GM23338 (cell line): ENCODE data around the gene SLC38A10. TPM values are rescaled to one million over a fixed set of nuclear protein-coding genes. Genes with fewer than 3 reads are reported as not detected.

ENCODE experiments used
- ATAC-seq: fragments of 200-7000 bp; cut with Tn5 transposase; 3 replicates; pipeline ENCODE4 v1.9.1; 2020
- DNase-seq: peaks from one replicate; pipeline ENCODE4 v3.0.0-alpha.2; 2015; ENCODE audit warnings: low spot score
- H2AFZ ChIP-seq: fragments of 200-600 bp; sonication (generic); 2 replicates; pipeline ENCODE4 v1.8.0; 2016; ENCODE audit warnings: antibody characterized with exemption, mild to moderate bottlenecking, moderate library complexity
- H3F3A ChIP-seq: fragments of 200-600 bp; sonication (generic); replicated peaks from 2 replicates; pipeline ENCODE4 v1.8.0; 2017; ENCODE audit warnings: antibody characterized with exemption, mixed run types, low read depth
- H3K27ac ChIP-seq: fragments of 200-600 bp; sonication (generic); 2 replicates; pipeline ENCODE4 v1.6.1; 2016; ENCODE audit warnings: low read depth
- H3K27me3 ChIP-seq: fragments of 200-600 bp; sonication (generic); 2 replicates; pipeline ENCODE4 v1.8.0; 2016; ENCODE audit warnings: mild to moderate bottlenecking, mixed run types, moderate library complexity; ENCODE audit not compliant: insufficient read depth
- H3K36me3 ChIP-seq: fragments of 200-600 bp; sonication (generic); 2 replicates; pipeline ENCODE4 v1.8.0; 2016; ENCODE audit warnings: mild to moderate bottlenecking; ENCODE audit not compliant: insufficient read depth
- H3K4me1 ChIP-seq: fragments of 200-600 bp; sonication (generic); 2 replicates; pipeline ENCODE4 v1.8.0; 2016; ENCODE audit warnings: mild to moderate bottlenecking, moderate library complexity; ENCODE audit not compliant: insufficient read depth
- H3K4me2 ChIP-seq: fragments of 200-600 bp; sonication (generic); 2 replicates; pipeline ENCODE4 v1.7.1; 2017; ENCODE audit warnings: mixed run types
- H3K4me3 ChIP-seq: fragments of 200-600 bp; sonication (generic); 2 replicates; pipeline ENCODE4 v1.6.1; 2016; ENCODE audit warnings: mixed run types
- H3K79me2 ChIP-seq: fragments of 200-600 bp; sonication (generic); replicated peaks from 2 replicates; pipeline ENCODE4 v1.8.0; 2017; ENCODE audit warnings: mild to moderate bottlenecking; ENCODE audit not compliant: insufficient read depth
- H3K9me2 ChIP-seq: fragments of 200-600 bp; sonication (generic); 2 replicates; pipeline ENCODE4 v1.8.0; 2017; ENCODE audit not compliant: insufficient read depth
- H4K20me1 ChIP-seq: fragments of 200-600 bp; sonication (generic); replicated peaks from 2 replicates; pipeline ENCODE4 v1.8.0; 2017; ENCODE audit warnings: mild to moderate bottlenecking; ENCODE audit not compliant: insufficient read depth
- H3K27ac Mint-ChIP-seq: 2 replicates; pipeline ENCODE4 v1.8.0; 2020; ENCODE audit warnings: inconsistent platforms, mild to moderate bottlenecking, moderate library complexity, mixed read lengths
- H3K27me3 Mint-ChIP-seq: 3 replicates; pipeline ENCODE4 v1.8.0; 2022; ENCODE audit warnings: low read depth, mild to moderate bottlenecking, moderate library complexity, mixed read lengths, inconsistent platforms; ENCODE audit not compliant: insufficient read depth, poor library complexity
- H3K36me3 Mint-ChIP-seq: 3 replicates; pipeline ENCODE4 v1.8.0; 2021; ENCODE audit warnings: low read depth, mild to moderate bottlenecking, inconsistent platforms, moderate library complexity, mixed read lengths
- H3K4me1 Mint-ChIP-seq: 3 replicates; pipeline ENCODE4 v1.8.0; 2020; ENCODE audit warnings: mild to moderate bottlenecking, inconsistent platforms, mixed read lengths
- H3K4me3 Mint-ChIP-seq: 3 replicates; pipeline ENCODE4 v1.8.0; 2021; ENCODE audit warnings: moderate library complexity, mild to moderate bottlenecking, inconsistent platforms, mixed read lengths
- H3K9me3 Mint-ChIP-seq: 3 replicates; pipeline ENCODE4 v1.8.0; 2020; ENCODE audit warnings: moderate library complexity, mild to moderate bottlenecking, inconsistent platforms, mixed read lengths
- CREB1 ChIP-seq: fragments of 250-450 bp; sonication (Bioruptor Pico); IDR thresholded peaks from 2 replicates; pipeline ENCODE4 v1.5.0; 2020; ENCODE audit warnings: low read depth, mild to moderate bottlenecking, moderate library complexity
- EZH2phosphoT487 ChIP-seq: fragments of 200-600 bp; sonication (generic); IDR thresholded peaks from one replicate; pipeline ENCODE4 v1.8.1; 2018; ENCODE audit warnings: antibody characterized with exemption; ENCODE audit not compliant: unreplicated experiment
- JUNB ChIP-seq: IDR thresholded peaks from one replicate; pipeline ENCODE4 v1.6.1; 2016; ENCODE audit warnings: antibody characterized with exemption; ENCODE audit not compliant: unreplicated experiment
- NANOG ChIP-seq: IDR thresholded peaks from 2 replicates; pipeline ENCODE4 v1.6.1; 2016; ENCODE audit warnings: antibody characterized with exemption, borderline replicate concordance
- STAT1 ChIP-seq: IDR thresholded peaks from one replicate; pipeline ENCODE4 v1.6.1; 2016; ENCODE audit warnings: antibody characterized with exemption; ENCODE audit not compliant: unreplicated experiment
- ZNF114 ChIP-seq: fragments of 250-450 bp; sonication (Bioruptor Pico); IDR thresholded peaks from 2 replicates; pipeline ENCODE4 v1.5.0; 2020; ENCODE audit warnings: mild to moderate bottlenecking, moderate library complexity
- ZNF331 ChIP-seq: fragments of 250-450 bp; sonication (Bioruptor Pico); IDR thresholded peaks from 2 replicates; pipeline ENCODE4 v1.5.0; 2020; ENCODE audit warnings: low read depth, mild to moderate bottlenecking, moderate library complexity
- polyA plus RNA-seq: library from polyadenylated mRNA; unstranded; fragments of >200 nt; fragmentation: Nextera tagmentation; extraction: Ambion mirVana; gene quantifications from 2 replicates; pipeline ENCODE4 v1.2.1, GENCODE V29; 2016
- total RNA-seq: library from RNA; depleted of rRNA; stranded (reverse); fragments of >200 nt; shearing (Covaris generic); gene quantifications from 2 replicates; pipeline ENCODE4 v1.2.3, GENCODE V29; 2014
- TF ChIP-seq, protein P1 (sequence below): IDR thresholded peaks from one replicate; pipeline ENCODE4 v1.6.1; 2018; ENCODE audit warnings: antibody characterized with exemption; ENCODE audit not compliant: unreplicated experiment
- TF ChIP-seq, protein P2 (sequence below): fragments of 250-450 bp; sonication (Bioruptor Pico); IDR thresholded peaks from 2 replicates; pipeline ENCODE4 v1.5.0; 2020; ENCODE audit warnings: mild to moderate bottlenecking, moderate library complexity
- TF ChIP-seq, protein P3 (sequence below), 2 experiments: fragments of 200-600 bp in 1 of 2; sonication (generic) in 1 of 2; conservative IDR thresholded peaks; 2 replicates each; pipeline versions ENCODE4 v1.5.1 to v1.6.1; 2016 to 2017; ENCODE audit warnings: antibody characterized with exemption in 2 of 2, low read depth in 2 of 2, mild to moderate bottlenecking in 2 of 2, moderate library complexity in 1 of 2

SLC38A10 gene
- total and polyA plus RNA-seq, 2 experiments from 2014 or later: 17.1 to 55.8 TPM

GRCh38 chr17:81203136-81203535, 92.0 kb downstream of the SLC38A10 start (continued):
- TF ChIP-seq, protein P1, sequence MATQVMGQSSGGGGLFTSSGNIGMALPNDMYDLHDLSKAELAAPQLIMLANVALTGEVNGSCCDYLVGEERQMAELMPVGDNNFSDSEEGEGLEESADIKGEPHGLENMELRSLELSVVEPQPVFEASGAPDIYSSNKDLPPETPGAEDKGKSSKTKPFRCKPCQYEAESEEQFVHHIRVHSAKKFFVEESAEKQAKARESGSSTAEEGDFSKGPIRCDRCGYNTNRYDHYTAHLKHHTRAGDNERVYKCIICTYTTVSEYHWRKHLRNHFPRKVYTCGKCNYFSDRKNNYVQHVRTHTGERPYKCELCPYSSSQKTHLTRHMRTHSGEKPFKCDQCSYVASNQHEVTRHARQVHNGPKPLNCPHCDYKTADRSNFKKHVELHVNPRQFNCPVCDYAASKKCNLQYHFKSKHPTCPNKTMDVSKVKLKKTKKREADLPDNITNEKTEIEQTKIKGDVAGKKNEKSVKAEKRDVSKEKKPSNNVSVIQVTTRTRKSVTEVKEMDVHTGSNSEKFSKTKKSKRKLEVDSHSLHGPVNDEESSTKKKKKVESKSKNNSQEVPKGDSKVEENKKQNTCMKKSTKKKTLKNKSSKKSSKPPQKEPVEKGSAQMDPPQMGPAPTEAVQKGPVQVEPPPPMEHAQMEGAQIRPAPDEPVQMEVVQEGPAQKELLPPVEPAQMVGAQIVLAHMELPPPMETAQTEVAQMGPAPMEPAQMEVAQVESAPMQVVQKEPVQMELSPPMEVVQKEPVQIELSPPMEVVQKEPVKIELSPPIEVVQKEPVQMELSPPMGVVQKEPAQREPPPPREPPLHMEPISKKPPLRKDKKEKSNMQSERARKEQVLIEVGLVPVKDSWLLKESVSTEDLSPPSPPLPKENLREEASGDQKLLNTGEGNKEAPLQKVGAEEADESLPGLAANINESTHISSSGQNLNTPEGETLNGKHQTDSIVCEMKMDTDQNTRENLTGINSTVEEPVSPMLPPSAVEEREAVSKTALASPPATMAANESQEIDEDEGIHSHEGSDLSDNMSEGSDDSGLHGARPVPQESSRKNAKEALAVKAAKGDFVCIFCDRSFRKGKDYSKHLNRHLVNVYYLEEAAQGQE: no peak

DNA sequence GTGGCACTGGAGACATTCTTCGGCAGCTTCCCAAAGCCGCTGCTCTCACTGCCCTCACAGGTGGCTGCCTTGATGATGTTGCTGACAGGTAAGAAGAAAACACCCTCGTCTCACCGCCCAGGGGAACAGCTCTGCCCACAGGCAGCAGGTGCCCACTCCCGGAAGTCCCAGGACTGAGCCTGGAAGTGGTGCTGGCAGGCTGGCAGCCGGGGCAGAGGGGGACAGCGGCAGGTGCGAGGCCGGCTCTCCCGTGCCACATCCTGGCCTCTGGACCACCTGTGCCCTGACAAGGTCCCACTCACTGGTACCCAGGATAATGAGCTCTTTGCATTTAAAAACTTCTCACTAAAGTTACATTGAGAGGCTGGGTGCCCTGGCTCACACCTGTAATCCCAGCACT, 92.8 kb downstream of the SLC38A10 start:
- H4K20me1 ChIP-seq: no peaks in the 10 kb centered on the region
- ATAC-seq (no peak), DNase-seq (no peak)
- Mint-ChIP-seq H3K27me3 (peaks cover 5% of the 10 kb centered on the region), H3K4me3 (no peak overlapping the region), H3K36me3 (peaks cover 7% of the 10 kb centered on the region; the same call in 2 of the 3 replicates), H3K9me3 (no peaks in the 10 kb centered on the region), H3K4me1 (no peaks in the 10 kb centered on the region), H3K27ac (no peak overlapping the region)
- no peaks in the 10 kb centered on the region for H3K4me1 ChIP-seq
- H3K27ac ChIP-seq: no peak overlapping the region
- no peaks in the 10 kb centered on the region for H3K79me2 ChIP-seq
- H3K4me3 ChIP-seq: no peak overlapping the region
- H3K9me2 ChIP-seq: no peaks in the 10 kb centered on the region
- no peak overlapping the region for H2AFZ ChIP-seq
- H3K4me2 ChIP-seq: no peak overlapping the region
- H3F3A ChIP-seq: no peaks in the 10 kb centered on the region
- no peaks in the 10 kb centered on the region for H3K27me3 ChIP-seq
- H3K36me3 ChIP-seq: no peaks in the 10 kb centered on the region; the same call in 1 of the 2 replicates
- TF ChIP-seq CREB1 (CRISPR knock-in tag) (no peak), ZNF331 (CRISPR knock-in tag) (no peak), EZH2phosphoT487 (no peak), NANOG (no peak), ZNF114 (CRISPR knock-in tag) (no peak), STAT1 (no peak), JUNB (no peak)
- TF ChIP-seq, protein P2, sequence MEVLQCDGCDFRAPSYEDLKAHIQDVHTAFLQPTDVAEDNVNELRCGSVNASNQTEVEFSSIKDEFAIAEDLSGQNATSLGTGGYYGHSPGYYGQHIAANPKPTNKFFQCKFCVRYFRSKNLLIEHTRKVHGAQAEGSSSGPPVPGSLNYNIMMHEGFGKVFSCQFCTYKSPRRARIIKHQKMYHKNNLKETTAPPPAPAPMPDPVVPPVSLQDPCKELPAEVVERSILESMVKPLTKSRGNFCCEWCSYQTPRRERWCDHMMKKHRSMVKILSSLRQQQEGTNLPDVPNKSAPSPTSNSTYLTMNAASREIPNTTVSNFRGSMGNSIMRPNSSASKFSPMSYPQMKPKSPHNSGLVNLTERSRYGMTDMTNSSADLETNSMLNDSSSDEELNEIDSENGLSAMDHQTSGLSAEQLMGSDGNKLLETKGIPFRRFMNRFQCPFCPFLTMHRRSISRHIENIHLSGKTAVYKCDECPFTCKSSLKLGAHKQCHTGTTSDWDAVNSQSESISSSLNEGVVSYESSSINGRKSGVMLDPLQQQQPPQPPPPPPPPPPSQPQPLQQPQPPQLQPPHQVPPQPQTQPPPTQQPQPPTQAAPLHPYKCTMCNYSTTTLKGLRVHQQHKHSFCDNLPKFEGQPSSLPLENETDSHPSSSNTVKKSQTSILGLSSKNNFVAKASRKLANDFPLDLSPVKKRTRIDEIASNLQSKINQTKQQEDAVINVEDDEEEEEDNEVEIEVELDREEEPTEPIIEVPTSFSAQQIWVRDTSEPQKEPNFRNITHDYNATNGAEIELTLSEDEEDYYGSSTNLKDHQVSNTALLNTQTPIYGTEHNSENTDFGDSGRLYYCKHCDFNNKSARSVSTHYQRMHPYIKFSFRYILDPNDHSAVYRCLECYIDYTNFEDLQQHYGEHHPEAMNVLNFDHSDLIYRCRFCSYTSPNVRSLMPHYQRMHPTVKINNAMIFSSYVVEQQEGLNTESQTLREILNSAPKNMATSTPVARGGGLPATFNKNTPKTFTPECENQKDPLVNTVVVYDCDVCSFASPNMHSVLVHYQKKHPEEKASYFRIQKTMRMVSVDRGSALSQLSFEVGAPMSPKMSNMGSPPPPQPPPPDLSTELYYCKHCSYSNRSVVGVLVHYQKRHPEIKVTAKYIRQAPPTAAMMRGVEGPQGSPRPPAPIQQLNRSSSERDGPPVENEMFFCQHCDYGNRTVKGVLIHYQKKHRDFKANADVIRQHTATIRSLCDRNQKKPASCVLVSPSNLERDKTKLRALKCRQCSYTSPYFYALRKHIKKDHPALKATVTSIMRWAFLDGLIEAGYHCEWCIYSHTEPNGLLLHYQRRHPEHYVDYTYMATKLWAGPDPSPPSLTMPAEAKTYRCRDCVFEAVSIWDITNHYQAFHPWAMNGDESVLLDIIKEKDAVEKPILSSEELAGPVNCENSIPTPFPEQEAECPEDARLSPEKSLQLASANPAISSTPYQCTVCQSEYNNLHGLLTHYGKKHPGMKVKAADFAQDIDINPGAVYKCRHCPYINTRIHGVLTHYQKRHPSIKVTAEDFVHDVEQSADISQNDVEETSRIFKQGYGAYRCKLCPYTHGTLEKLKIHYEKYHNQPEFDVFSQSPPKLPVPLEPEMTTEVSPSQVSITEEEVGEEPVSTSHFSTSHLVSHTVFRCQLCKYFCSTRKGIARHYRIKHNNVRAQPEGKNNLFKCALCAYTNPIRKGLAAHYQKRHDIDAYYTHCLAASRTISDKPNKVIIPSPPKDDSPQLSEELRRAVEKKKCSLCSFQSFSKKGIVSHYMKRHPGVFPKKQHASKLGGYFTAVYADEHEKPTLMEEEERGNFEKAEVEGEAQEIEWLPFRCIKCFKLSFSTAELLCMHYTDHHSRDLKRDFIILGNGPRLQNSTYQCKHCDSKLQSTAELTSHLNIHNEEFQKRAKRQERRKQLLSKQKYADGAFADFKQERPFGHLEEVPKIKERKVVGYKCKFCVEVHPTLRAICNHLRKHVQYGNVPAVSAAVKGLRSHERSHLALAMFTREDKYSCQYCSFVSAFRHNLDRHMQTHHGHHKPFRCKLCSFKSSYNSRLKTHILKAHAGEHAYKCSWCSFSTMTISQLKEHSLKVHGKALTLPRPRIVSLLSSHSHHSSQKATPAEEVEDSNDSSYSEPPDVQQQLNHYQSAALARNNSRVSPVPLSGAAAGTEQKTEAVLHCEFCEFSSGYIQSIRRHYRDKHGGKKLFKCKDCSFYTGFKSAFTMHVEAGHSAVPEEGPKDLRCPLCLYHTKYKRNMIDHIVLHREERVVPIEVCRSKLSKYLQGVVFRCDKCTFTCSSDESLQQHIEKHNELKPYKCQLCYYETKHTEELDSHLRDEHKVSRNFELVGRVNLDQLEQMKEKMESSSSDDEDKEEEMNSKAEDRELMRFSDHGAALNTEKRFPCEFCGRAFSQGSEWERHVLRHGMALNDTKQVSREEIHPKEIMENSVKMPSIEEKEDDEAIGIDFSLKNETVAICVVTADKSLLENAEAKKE: no peak
- TF ChIP-seq, protein P1: no peak
- TF ChIP-seq, protein P3, sequence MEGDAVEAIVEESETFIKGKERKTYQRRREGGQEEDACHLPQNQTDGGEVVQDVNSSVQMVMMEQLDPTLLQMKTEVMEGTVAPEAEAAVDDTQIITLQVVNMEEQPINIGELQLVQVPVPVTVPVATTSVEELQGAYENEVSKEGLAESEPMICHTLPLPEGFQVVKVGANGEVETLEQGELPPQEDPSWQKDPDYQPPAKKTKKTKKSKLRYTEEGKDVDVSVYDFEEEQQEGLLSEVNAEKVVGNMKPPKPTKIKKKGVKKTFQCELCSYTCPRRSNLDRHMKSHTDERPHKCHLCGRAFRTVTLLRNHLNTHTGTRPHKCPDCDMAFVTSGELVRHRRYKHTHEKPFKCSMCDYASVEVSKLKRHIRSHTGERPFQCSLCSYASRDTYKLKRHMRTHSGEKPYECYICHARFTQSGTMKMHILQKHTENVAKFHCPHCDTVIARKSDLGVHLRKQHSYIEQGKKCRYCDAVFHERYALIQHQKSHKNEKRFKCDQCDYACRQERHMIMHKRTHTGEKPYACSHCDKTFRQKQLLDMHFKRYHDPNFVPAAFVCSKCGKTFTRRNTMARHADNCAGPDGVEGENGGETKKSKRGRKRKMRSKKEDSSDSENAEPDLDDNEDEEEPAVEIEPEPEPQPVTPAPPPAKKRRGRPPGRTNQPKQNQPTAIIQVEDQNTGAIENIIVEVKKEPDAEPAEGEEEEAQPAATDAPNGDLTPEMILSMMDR (conservative IDR thresholded peaks at IDR 0.05; ENCODE audit: low read depth in 2 of 2): no peak
